ENCODE measurements around the gene RFFL.

GRCh38 chr17:35082073-35082657, 18.7 kb upstream of the RFFL start:
- TF ChIP-seq POLR2A (IDR thresholded peaks at IDR 0.05) = no peak
- TF ChIP-seq POLR2AphosphoS5 (IDR thresholded peaks at IDR 0.05) = peak; percentile 50
- no peak for TF ChIP-seq CTCF (IDR thresholded peaks at IDR 0.05)
- no peak for TF ChIP-seq EP300 (IDR thresholded peaks at IDR 0.05)
